ENCODE data around the gene ARHGAP26. TPM values are rescaled to one million over a fixed set of nuclear protein-coding genes. Genes with fewer than 3 reads are reported as not detected.
"Not testable (repeated sequence)": the region's sequence is repeated elsewhere in the genome, so short reads cannot be mapped to it uniquely, and the experiment has no call there.

The ARHGAP26 gene
- total and polyA plus RNA-seq, 2 donors (not counting 1 experiment from before 2014, with no cell fraction given), result 4.1 to 6.8 TPM

- no peaks in the 10 kb centered on the region for H3K9me3 ChIP-seq (ENCODE audit: control insufficient read depth, insufficient read depth, low read depth, low read length)
- DNase-seq (ENCODE audit: low read depth in 2 of 2), result peak; percentile 39 to 45
- TF ChIP-seq EZH2 (IDR thresholded peaks at IDR 0.05; ENCODE audit: low read length, missing control alignments), result no peak
- TF ChIP-seq, protein P1, sequence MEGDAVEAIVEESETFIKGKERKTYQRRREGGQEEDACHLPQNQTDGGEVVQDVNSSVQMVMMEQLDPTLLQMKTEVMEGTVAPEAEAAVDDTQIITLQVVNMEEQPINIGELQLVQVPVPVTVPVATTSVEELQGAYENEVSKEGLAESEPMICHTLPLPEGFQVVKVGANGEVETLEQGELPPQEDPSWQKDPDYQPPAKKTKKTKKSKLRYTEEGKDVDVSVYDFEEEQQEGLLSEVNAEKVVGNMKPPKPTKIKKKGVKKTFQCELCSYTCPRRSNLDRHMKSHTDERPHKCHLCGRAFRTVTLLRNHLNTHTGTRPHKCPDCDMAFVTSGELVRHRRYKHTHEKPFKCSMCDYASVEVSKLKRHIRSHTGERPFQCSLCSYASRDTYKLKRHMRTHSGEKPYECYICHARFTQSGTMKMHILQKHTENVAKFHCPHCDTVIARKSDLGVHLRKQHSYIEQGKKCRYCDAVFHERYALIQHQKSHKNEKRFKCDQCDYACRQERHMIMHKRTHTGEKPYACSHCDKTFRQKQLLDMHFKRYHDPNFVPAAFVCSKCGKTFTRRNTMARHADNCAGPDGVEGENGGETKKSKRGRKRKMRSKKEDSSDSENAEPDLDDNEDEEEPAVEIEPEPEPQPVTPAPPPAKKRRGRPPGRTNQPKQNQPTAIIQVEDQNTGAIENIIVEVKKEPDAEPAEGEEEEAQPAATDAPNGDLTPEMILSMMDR (conservative IDR thresholded peaks at IDR 0.05 in 1 of 2, IDR thresholded peaks at IDR 0.05 in 1 of 2; ENCODE audit: low read depth in 1 of 2, low read length in 2 of 2), result no peak
- no peak overlapping the region for H3K9ac ChIP-seq (ENCODE audit: insufficient read depth, low read length)
- H3K79me2 ChIP-seq (ENCODE audit: control insufficient read depth, insufficient read depth, low read length), result no peaks in the 10 kb centered on the region
- H3K4me1 ChIP-seq (ENCODE audit: control insufficient read depth, extremely low read depth, insufficient read depth, low read length), result no peaks in the 10 kb centered on the region
- no peaks in the 10 kb centered on the region for H4K20me1 ChIP-seq (ENCODE audit: control insufficient read depth, extremely low read depth, insufficient read depth, low read length)
- no peaks in the 10 kb centered on the region for H3K36me3 ChIP-seq (ENCODE audit: control insufficient read depth, insufficient read depth, low read length)
- no peak overlapping the region for H3K4me3 ChIP-seq (replicated peaks in 1 of 4; ENCODE audit: control extremely low read depth in 1 of 4, insufficient read depth in 1 of 4, low read depth in 3 of 4, low read length in 4 of 4)
- no peaks in the 10 kb centered on the region for H3K27me3 ChIP-seq (ENCODE audit: control insufficient read depth, insufficient read depth, low read length)
- no peak overlapping the region for H3K4me2 ChIP-seq (ENCODE audit: extremely low read depth, insufficient read depth, low read length)
- H3K27ac ChIP-seq (ENCODE audit: insufficient read depth, low read length), result no peak overlapping the region
- H2AFZ ChIP-seq (ENCODE audit: low read length), result no peak overlapping the region
Measured at GRCh38 chr5:143085319-143085917, 315.2 kb downstream of the ARHGAP26 start.

- H3K27me3 ChIP-seq (ENCODE audit: control insufficient read depth, insufficient read depth, low read length), result no peaks in the 10 kb centered on the region
- H3K27ac ChIP-seq (ENCODE audit: insufficient read depth, low read length), result no peak overlapping the region
- no peaks in the 10 kb centered on the region for H3K9me3 ChIP-seq (ENCODE audit: control insufficient read depth, insufficient read depth, low read depth, low read length)
- no peak for TF ChIP-seq EZH2 (IDR thresholded peaks at IDR 0.05; ENCODE audit: low read length, missing control alignments)
- TF ChIP-seq, protein P1 (conservative IDR thresholded peaks at IDR 0.05 in 1 of 2, IDR thresholded peaks at IDR 0.05 in 1 of 2; ENCODE audit: low read depth in 1 of 2, low read length in 2 of 2), result no peak
- H2AFZ ChIP-seq (ENCODE audit: low read length), result no peak overlapping the region
- no peak overlapping the region for H3K4me2 ChIP-seq (ENCODE audit: extremely low read depth, insufficient read depth, low read length)
- no peaks in the 10 kb centered on the region for H3K36me3 ChIP-seq (ENCODE audit: control insufficient read depth, insufficient read depth, low read length)
- no peaks in the 10 kb centered on the region for H3K4me1 ChIP-seq (ENCODE audit: control insufficient read depth, extremely low read depth, insufficient read depth, low read length)
- H4K20me1 ChIP-seq (ENCODE audit: control insufficient read depth, extremely low read depth, insufficient read depth, low read length), result no peaks in the 10 kb centered on the region
- DNase-seq (ENCODE audit: low read depth in 2 of 2), result no peak
- no peak overlapping the region for H3K4me3 ChIP-seq (replicated peaks in 1 of 4; ENCODE audit: control extremely low read depth in 1 of 4, insufficient read depth in 1 of 4, low read depth in 3 of 4, low read length in 4 of 4)
- no peak overlapping the region for H3K9ac ChIP-seq (ENCODE audit: insufficient read depth, low read length)
- no peaks in the 10 kb centered on the region for H3K79me2 ChIP-seq (ENCODE audit: control insufficient read depth, insufficient read depth, low read length)
Measured at GRCh38 chr5:143086546-143086907, 316.4 kb downstream of the ARHGAP26 start.

- Histone ChIP-seq H3K9ac (ENCODE audit: insufficient read depth, low read length) (no peak overlapping the region), H3K27me3 (ENCODE audit: control insufficient read depth, insufficient read depth, low read length) (no peaks in the 10 kb centered on the region), H3K4me1 (ENCODE audit: control insufficient read depth, extremely low read depth, insufficient read depth, low read length) (no peaks in the 10 kb centered on the region), H3K4me3 (replicated peaks in 1 of 4; ENCODE audit: control extremely low read depth in 1 of 4, insufficient read depth in 1 of 4, low read depth in 3 of 4, low read length in 4 of 4) (no peak overlapping the region), H2AFZ (ENCODE audit: low read length) (no peak overlapping the region), H4K20me1 (ENCODE audit: control insufficient read depth, extremely low read depth, insufficient read depth, low read length) (no peaks in the 10 kb centered on the region), H3K9me3 (ENCODE audit: control insufficient read depth, insufficient read depth, low read depth, low read length) (no peaks in the 10 kb centered on the region), H3K79me2 (ENCODE audit: control insufficient read depth, insufficient read depth, low read length) (no peaks in the 10 kb centered on the region), H3K4me2 (ENCODE audit: extremely low read depth, insufficient read depth, low read length) (no peak overlapping the region), H3K27ac (ENCODE audit: insufficient read depth, low read length) (no peak overlapping the region), H3K36me3 (ENCODE audit: control insufficient read depth, insufficient read depth, low read length) (no peaks in the 10 kb centered on the region)
- TF ChIP-seq EZH2 (IDR thresholded peaks at IDR 0.05; ENCODE audit: low read length, missing control alignments), result no peak
- TF ChIP-seq, protein P1 (conservative IDR thresholded peaks at IDR 0.05 in 1 of 2, IDR thresholded peaks at IDR 0.05 in 1 of 2; ENCODE audit: low read depth in 1 of 2, low read length in 2 of 2), result no peak
- DNase-seq (ENCODE audit: low read depth in 2 of 2), result peak in 1 of 2 donors; percentile 53
Measured at GRCh38 chr5:143086908-143087637, 316.9 kb downstream of the ARHGAP26 start.

DNA sequence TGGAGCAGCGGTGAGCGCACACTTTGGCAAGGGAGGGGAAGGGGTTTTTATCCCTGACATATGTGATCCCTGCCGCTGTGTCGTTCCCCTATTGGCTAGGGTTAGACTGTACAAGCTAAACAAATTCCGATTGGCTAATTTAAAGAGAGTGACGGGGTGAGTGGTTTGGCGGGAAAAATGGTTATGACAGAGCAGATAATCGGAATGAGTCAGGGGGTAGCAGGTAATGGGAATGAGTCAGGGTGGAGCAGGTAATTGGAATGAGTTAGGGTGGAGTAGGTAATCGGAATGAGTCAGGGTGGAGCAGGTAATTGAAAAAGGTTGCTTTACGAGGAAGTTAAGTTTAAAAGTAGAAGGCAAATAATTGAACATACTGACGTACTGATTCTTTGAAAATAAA, 318.5 kb downstream of the ARHGAP26 start:
- H3K27me3 ChIP-seq (ENCODE audit: control insufficient read depth, insufficient read depth, low read length); H3K9me3 ChIP-seq (ENCODE audit: control insufficient read depth, insufficient read depth, low read depth, low read length); H3K9ac ChIP-seq (ENCODE audit: insufficient read depth, low read length); H3K4me1 ChIP-seq (ENCODE audit: control insufficient read depth, extremely low read depth, insufficient read depth, low read length); H3K27ac ChIP-seq (ENCODE audit: insufficient read depth, low read length); H3K4me2 ChIP-seq (ENCODE audit: extremely low read depth, insufficient read depth, low read length); H2AFZ ChIP-seq (ENCODE audit: low read length); DNase-seq (ENCODE audit: low read depth in 2 of 2); H3K4me3 ChIP-seq (replicated peaks in 1 of 4; ENCODE audit: control extremely low read depth in 1 of 4, insufficient read depth in 1 of 4, low read depth in 3 of 4, low read length in 4 of 4); H4K20me1 ChIP-seq (ENCODE audit: control insufficient read depth, extremely low read depth, insufficient read depth, low read length); H3K36me3 ChIP-seq (ENCODE audit: control insufficient read depth, insufficient read depth, low read length); H3K79me2 ChIP-seq (ENCODE audit: control insufficient read depth, insufficient read depth, low read length): not testable (repeated sequence)
